Endodermal cell (in vitro differentiated cells): ENCODE data around the gene PAX5. TPM values are rescaled to one million over a fixed set of nuclear protein-coding genes. Genes with fewer than 3 reads are reported as not detected.

Experiments
- DNase-seq: peaks from one replicate; pipeline ENCODE4 v3.0.0-alpha.2; 2017
- H3K27ac ChIP-seq: 2 replicates; pipeline ENCODE4 v1.5.1; 2013; ENCODE audit warnings: mild to moderate bottlenecking, low read depth, low read length, moderate library complexity
- H3K27me3 ChIP-seq: 2 replicates; pipeline ENCODE4 v1.6.1; 2013; ENCODE audit warnings: mild to moderate bottlenecking, low read length, moderate library complexity; ENCODE audit not compliant: insufficient read depth, control insufficient read depth, poor library complexity, severe bottlenecking
- H3K36me3 ChIP-seq: 2 replicates; pipeline ENCODE4 v1.7.0; 2013; ENCODE audit warnings: mild to moderate bottlenecking, low read length, moderate library complexity; ENCODE audit not compliant: control insufficient read depth, insufficient read depth
- H3K4me1 ChIP-seq: one replicate; pipeline ENCODE4 v1.7.0; 2013; ENCODE audit warnings: low read length; ENCODE audit not compliant: control insufficient read depth, insufficient read depth
- H3K4me3 ChIP-seq: 2 replicates; pipeline ENCODE4 v1.5.1; 2013; ENCODE audit warnings: mild to moderate bottlenecking, low read length, moderate library complexity
- H3K9ac ChIP-seq: 2 replicates; pipeline ENCODE4 v1.6.1; 2013; ENCODE audit warnings: mild to moderate bottlenecking, low read length, moderate library complexity; ENCODE audit not compliant: poor library complexity, severe bottlenecking; ENCODE audit errors: extremely low read depth
- H3K9me3 ChIP-seq: 2 replicates; pipeline ENCODE4 v1.6.1; 2013; ENCODE audit warnings: mild to moderate bottlenecking, low read length, moderate library complexity; ENCODE audit not compliant: control insufficient read depth
- H3K27ac Mint-ChIP-seq: 2 replicates; pipeline ENCODE4 v1.8.0; 2020; ENCODE audit warnings: mixed read lengths
- H3K27me3 Mint-ChIP-seq: 2 replicates; pipeline ENCODE4 v1.8.0; 2021; ENCODE audit warnings: mild to moderate bottlenecking, mixed read lengths; ENCODE audit not compliant: insufficient read depth
- H3K36me3 Mint-ChIP-seq: 2 replicates; pipeline ENCODE4 v1.8.0; 2020; ENCODE audit warnings: low read depth, mixed read lengths
- H3K4me1 Mint-ChIP-seq: 2 replicates; pipeline ENCODE4 v1.8.0; 2020; ENCODE audit warnings: mixed read lengths
- H3K4me3 Mint-ChIP-seq: 2 replicates; pipeline ENCODE4 v1.8.0; 2020; ENCODE audit warnings: mild to moderate bottlenecking, moderate library complexity, mixed read lengths
- H3K9me3 Mint-ChIP-seq: 2 replicates; pipeline ENCODE4 v1.8.0; 2020; ENCODE audit warnings: mild to moderate bottlenecking, mixed read lengths
- WGBS, 2 experiments: methylation state at CpG; one replicate each; pipeline versions ENCODE4 v1.1.5 to v1.1.7; 2013; ENCODE audit warnings: missing lambda C conversion rate in 2 of 2, mixed read lengths in 1 of 2; ENCODE audit not compliant: insufficient coverage in 1 of 2, insufficient read length in 1 of 2; 5-methylcytosine and 5-hydroxymethylcytosine counted together
- total RNA-seq, 2 donors: library from RNA; stranded (reverse); fragmentation: NEBNext Ultra II Directional in 1 of 2; extraction: Animal tissue kit (Norgen Biotek cat#: 25700) in 1 of 2; gene quantifications; 2 replicates in 1 of 2; 3 replicates in 1 of 2; pipeline ENCODE4 v1.2.1, GENCODE V29; 2021
- TF ChIP-seq, protein P1 (sequence below): fragments of 200-600 bp; sonication (generic); conservative IDR thresholded peaks from 2 replicates; pipeline ENCODE4 v1.5.0; 2021; ENCODE audit warnings: antibody characterized with exemption, mild to moderate bottlenecking

PAX5 gene
- total RNA-seq, 2 donors from 2014 or later: 0.15 TPM; not detected in 1

DNA sequence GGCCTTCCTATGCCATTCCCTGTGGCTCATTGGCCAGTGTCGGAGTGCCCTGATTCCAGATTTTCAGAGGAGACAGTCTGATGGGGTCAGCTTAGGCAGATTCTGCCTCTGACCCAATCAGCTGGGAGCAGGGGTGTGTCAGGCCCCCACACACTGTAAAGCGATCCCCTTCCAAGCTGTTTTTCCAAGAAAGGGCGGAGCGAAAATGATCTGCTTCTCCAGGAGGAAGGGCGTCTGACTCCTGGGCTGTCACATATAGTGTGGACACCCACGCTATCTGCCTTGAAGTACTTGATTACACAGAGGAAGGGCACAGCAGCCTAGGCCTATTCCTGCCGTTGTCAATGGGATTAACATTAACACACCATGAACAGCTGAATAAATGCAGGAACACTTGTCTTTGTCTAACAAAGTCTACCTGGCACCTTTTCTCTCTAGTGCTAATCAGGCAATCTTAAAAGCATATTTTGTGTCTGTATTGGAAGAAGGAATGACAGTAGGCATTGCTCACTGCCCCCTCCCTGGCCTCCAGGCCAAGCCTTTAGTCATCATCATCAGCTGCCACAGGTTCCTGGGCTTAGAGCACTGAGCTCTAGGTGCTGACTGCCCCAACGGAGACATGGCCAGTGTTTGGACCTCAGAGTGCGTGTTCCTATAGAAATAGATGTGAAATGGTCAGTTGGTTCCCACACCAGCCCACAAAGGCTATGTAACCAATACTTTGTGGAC lies 242.7 kb downstream of the PAX5 start:
- no peak overlapping the region for H3K4me3 ChIP-seq
- peaks cover 4% of the 10 kb centered on the region for H3K4me1 Mint-ChIP-seq
- no peak overlapping the region for H3K27ac ChIP-seq
- WGBS, 2 experiments: 83 to 84% methylated on average over 7 to 9 of the region's 9 CpGs
- no peak overlapping the region for H3K27ac Mint-ChIP-seq
- DNase-seq: peak; percentile 53
- H3K27me3 ChIP-seq: no peaks in the 10 kb centered on the region
- peaks cover 6% of the 10 kb centered on the region for H3K4me1 ChIP-seq
- peaks cover 2% of the 10 kb centered on the region for H3K36me3 Mint-ChIP-seq
- no peaks in the 10 kb centered on the region for H3K36me3 ChIP-seq
- H3K9me3 Mint-ChIP-seq: peaks cover 11% of the 10 kb centered on the region
- H3K27me3 Mint-ChIP-seq: peaks cover 8% of the 10 kb centered on the region
- no peaks in the 10 kb centered on the region for H3K9me3 ChIP-seq
- TF ChIP-seq, protein P1, sequence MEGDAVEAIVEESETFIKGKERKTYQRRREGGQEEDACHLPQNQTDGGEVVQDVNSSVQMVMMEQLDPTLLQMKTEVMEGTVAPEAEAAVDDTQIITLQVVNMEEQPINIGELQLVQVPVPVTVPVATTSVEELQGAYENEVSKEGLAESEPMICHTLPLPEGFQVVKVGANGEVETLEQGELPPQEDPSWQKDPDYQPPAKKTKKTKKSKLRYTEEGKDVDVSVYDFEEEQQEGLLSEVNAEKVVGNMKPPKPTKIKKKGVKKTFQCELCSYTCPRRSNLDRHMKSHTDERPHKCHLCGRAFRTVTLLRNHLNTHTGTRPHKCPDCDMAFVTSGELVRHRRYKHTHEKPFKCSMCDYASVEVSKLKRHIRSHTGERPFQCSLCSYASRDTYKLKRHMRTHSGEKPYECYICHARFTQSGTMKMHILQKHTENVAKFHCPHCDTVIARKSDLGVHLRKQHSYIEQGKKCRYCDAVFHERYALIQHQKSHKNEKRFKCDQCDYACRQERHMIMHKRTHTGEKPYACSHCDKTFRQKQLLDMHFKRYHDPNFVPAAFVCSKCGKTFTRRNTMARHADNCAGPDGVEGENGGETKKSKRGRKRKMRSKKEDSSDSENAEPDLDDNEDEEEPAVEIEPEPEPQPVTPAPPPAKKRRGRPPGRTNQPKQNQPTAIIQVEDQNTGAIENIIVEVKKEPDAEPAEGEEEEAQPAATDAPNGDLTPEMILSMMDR: no peak
- H3K4me3 Mint-ChIP-seq: no peak overlapping the region
- H3K9ac ChIP-seq: no peak overlapping the region

DNA sequence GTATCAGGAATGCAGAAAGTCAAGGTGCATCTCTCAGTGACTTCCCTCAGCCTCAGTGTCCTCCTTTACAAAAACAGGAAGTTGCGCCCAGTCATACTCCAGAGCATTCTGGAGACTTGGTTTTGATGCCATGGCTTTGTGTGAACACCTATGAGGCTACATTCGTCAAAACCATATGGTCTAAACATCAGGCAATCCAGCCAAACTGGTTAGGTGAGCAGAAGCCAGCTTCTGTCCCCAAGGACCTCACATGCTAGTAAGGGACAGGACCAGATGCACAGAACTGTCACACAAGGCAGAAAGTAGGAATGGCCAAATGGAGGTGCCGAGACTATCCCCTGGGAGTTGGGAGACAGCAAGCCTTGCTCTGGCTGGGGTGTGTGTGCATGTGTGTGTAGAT lies 244.2 kb downstream of the PAX5 start:
- Histone ChIP-seq H3K4me3 (no peak overlapping the region), H3K4me1 (peaks cover 6% of the 10 kb centered on the region), H3K27ac (no peak overlapping the region), H3K27me3 (peaks cover 1% of the 10 kb centered on the region), H3K36me3 (no peaks in the 10 kb centered on the region), H3K9ac (no peak overlapping the region), H3K9me3 (no peaks in the 10 kb centered on the region)
- peaks cover 17% of the 10 kb centered on the region for H3K27me3 Mint-ChIP-seq
- DNase-seq: no peak
- H3K27ac Mint-ChIP-seq: no peak overlapping the region
- 45 to 59% methylated on average over 2 to 3 of the region's 3 CpGs for WGBS, 2 experiments
- no peak overlapping the region for H3K4me3 Mint-ChIP-seq
- H3K4me1 Mint-ChIP-seq: peaks cover 4% of the 10 kb centered on the region
- TF ChIP-seq, protein P1: no peak
- H3K9me3 Mint-ChIP-seq: peaks cover 11% of the 10 kb centered on the region
- H3K36me3 Mint-ChIP-seq: peaks cover 2% of the 10 kb centered on the region

DNA sequence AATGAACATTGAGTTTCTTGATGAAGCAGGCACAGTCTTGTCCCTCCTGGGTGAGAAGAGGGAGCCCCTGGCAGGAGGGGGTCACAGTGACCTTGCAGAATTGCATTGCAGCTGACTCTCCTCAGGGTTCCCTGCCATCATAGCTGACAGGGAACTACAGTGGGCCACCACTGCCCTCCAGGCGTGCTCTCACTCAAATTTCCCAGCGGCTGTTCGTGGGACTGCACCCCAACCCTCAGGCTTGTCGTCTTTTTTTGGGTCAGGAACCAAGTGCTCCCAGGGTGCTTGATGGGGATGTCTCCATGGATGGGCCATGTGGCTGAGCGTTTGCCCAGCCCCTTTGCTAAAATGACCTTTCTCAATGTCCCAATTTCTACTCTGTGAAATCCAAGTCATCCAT lies 245.5 kb downstream of the PAX5 start:
- Histone ChIP-seq H3K27ac (no peak overlapping the region), H3K9me3 (no peaks in the 10 kb centered on the region), H3K4me3 (no peak overlapping the region), H3K27me3 (peaks cover 7% of the 10 kb centered on the region), H3K4me1 (peaks cover 6% of the 10 kb centered on the region), H3K9ac (no peak overlapping the region), H3K36me3 (no peaks in the 10 kb centered on the region)
- TF ChIP-seq, protein P1: peak; percentile 65
- peaks cover 2% of the 10 kb centered on the region for H3K36me3 Mint-ChIP-seq
- peaks cover 19% of the 10 kb centered on the region for H3K27me3 Mint-ChIP-seq
- DNase-seq: peak; percentile 89
- peaks cover 7% of the 10 kb centered on the region for H3K9me3 Mint-ChIP-seq
- 53 to 58% methylated on average over 3 to 5 of the region's 5 CpGs for WGBS, 2 experiments
- no peak overlapping the region for H3K4me3 Mint-ChIP-seq
- H3K4me1 Mint-ChIP-seq: peaks cover 4% of the 10 kb centered on the region
- H3K27ac Mint-ChIP-seq: no peak overlapping the region
